Ramos (cell line): ENCODE measurements around the gene NPEPL1.
"Not testable (repeated sequence)": the region's sequence is repeated elsewhere in the genome, so short reads cannot be mapped to it uniquely, and the experiment has no call there.

Source experiments
- in situ Hi-C: fragments of 300-500 bp; cut with MboI; formaldehyde crosslinking; loops from one replicate; pipeline ENCODE4 v1.14.3; 2022; ENCODE audit warnings: low sequenced_read_pairs; ENCODE audit not compliant: unreplicated experiment

Gene NPEPL1

GRCh38 chr20:58692579-58693225 is at the start of gene NPEPL1:
Gene NPEPL1 (plus strand): TSS chr20:58692800. CDS start chr20:58692901, 101 bp downstream.
- in situ Hi-C loops = no loop called here

GRCh38 chr20:58642896-58643295 is 49.7 kb upstream of the NPEPL1 start:
- in situ Hi-C loops = not testable (repeated sequence)

GRCh38 chr20:58645412-58645968 is 47.1 kb upstream of the NPEPL1 start:
- in situ Hi-C loops = no loop called here

- in situ Hi-C loops = no loop called here
Observed at GRCh38 chr20:58646257-58646656, 46.3 kb upstream of the NPEPL1 start.

- in situ Hi-C loops = no loop called here
Observed at GRCh38 chr20:58646703-58647102, 45.9 kb upstream of the NPEPL1 start.

GRCh38 chr20:58647162-58647795 is 45.3 kb upstream of the NPEPL1 start:
- in situ Hi-C loops = no loop called here

GRCh38 chr20:58647796-58648501 is 44.7 kb upstream of the NPEPL1 start:
- in situ Hi-C loops = no loop called here

GRCh38 chr20:58648502-58648825 is 44.1 kb upstream of the NPEPL1 start:
- in situ Hi-C loops = not testable (repeated sequence)

- in situ Hi-C loops = no loop called here
Observed at GRCh38 chr20:58649288-58650180, 43.1 kb upstream of the NPEPL1 start.

GRCh38 chr20:58650181-58650775 is 42.3 kb upstream of the NPEPL1 start:
- in situ Hi-C loops = no loop called here

- in situ Hi-C loops = no loop called here
Observed at GRCh38 chr20:58650776-58651558, 41.6 kb upstream of the NPEPL1 start, which contains the start of gene STX16. Gene STX16 (plus strand): TSS chr20:58651283. CDS start chr20:58652007, 724 bp downstream.

GRCh38 chr20:58651559-58651945 is 41.0 kb upstream of the NPEPL1 start:
- in situ Hi-C loops = no loop called here

GRCh38 chr20:58651946-58652605 is 40.5 kb upstream of the NPEPL1 start:
- in situ Hi-C loops = no loop called here

- in situ Hi-C loops = no loop called here
Observed at GRCh38 chr20:58652606-58653294, 39.9 kb upstream of the NPEPL1 start.

GRCh38 chr20:58654337-58654736 is 38.3 kb upstream of the NPEPL1 start:
- in situ Hi-C loops = no loop called here

GRCh38 chr20:58655328-58656107 is 37.1 kb upstream of the NPEPL1 start:
- in situ Hi-C loops = no loop called here

- in situ Hi-C loops = no loop called here
Observed at GRCh38 chr20:58656831-58657230, 35.8 kb upstream of the NPEPL1 start.
